Measurements from ENCODE around the gene ATP1B3. TPM values are rescaled to one million over a fixed set of nuclear protein-coding genes. Genes with fewer than 3 reads are reported as not detected.

Gene ATP1B3
- total and polyA plus RNA-seq, 9 of the 15 experiments (the other 6 are each of a cell fraction or from before 2014, with no cell fraction given), result 48.3 to 202 (median 123) TPM

- TF ChIP-seq ELF1 (tag; IDR thresholded peaks at IDR 0.05) (peak; percentile 69), HMBOX1 (IDR thresholded peaks at IDR 0.05) (no peak), SLC30A9 (CRISPR knock-in tag; IDR thresholded peaks at IDR 0.05) (no peak), ZKSCAN8 (CRISPR knock-in tag; IDR thresholded peaks at IDR 0.05) (no peak), AFF1 (IDR thresholded peaks at IDR 0.05; ENCODE audit: low read depth in 1 of 2, partially characterized antibody in 2 of 2) (no peak), GTF3C2 (IDR thresholded peaks at IDR 0.05; ENCODE audit: borderline replicate concordance, extremely low read depth, insufficient read length) (no peak), SMAD4 (CRISPR knock-in tag; conservative IDR thresholded peaks at IDR 0.05) (0 out of 2 replicates have a peak, but pooled peaks have one; percentile 30), ZBTB40 (IDR thresholded peaks at IDR 0.05) (peak; percentile 88), ZBTB40 (CRISPR knock-in tag; IDR thresholded peaks at IDR 0.05) (no peak)
These were observed 5.3 kb downstream of the ATP1B3 start (continued) for GRCh38 chr3:141881702-141882101.
